Activated naive CD4-positive, alpha-beta T cell (primary cell): ENCODE data around the gene AMOTL1.

Experiments used
- DNase-seq, 4 experiments: peaks; one replicate each; lab custom pipeline; 2025; lab: John Stamatoyannopoulos, UW

AMOTL1 gene

DNA sequence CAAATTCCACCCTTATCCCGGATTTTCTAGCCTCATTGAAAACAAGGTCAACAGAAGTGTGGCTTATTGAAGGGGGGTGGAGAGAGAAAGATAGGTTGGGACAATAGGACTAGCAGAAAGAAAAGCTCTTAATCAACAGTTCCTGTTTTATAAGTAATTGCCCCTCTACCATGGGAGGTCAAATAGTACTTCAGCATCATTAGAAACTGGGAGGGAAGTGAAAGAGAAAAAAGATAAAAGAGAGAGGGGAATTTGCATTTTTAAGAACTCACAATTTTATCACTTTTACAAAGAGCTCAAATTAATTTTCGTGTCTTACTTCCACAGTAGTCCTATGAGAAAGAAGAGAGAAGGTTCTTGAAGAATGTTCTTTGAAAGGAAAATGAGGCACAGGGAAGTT is 89.2 kb downstream of the AMOTL1 start:
- DNase-seq, result no peak

DNA sequence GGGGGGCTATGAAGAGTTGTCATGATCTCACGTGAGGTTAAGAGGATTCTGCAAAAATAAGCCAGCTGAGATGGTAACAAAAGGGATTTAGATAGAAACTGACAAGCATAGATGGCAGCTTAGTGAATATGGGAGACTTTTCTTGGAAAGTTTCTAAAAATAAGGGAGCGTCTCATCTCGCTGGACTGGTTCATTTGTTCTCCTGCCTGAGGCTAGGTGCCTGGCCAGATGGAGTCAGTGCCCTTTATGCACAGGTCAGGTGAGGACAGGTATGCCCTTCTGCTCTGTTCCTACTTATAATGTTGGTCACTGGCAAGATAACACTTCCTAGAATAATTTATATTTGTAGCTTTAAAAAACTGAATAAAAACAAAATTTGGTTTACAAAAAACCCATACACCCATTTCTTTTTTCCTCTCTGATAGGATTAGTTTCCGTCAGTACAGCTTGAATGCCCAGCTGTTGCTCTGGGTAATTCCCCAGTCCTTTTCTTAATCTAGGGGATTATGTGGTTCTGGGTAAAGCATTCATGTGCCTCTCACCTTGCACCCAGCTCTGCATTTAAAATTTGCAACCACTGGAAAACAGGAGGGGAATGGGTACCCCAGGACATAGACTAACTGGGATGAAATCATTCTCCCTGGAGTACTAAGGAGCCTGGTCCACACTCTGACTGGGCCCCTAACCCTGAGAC is 90.0 kb downstream of the AMOTL1 start:
- no peak for DNase-seq

DNA sequence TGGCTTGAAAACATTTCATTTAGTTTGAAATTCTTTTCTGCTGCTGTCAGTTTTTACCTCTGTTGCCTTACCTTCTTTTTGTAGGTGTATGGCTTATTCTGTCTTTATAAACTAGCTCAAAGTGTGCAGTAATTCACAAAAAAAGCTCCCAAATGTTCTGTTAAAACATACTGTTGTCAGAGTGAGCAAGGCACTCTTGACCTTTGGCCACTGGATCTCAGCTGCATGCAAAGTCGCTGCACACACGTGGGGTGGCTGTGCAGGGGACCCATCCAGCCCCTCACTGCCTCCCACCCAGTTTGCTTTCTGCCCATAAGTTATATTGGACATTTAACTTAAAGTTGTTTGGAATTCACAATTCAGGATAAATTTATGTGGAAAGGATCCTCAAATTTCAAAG is 92.2 kb downstream of the AMOTL1 start:
- DNase-seq, result no peak

DNA sequence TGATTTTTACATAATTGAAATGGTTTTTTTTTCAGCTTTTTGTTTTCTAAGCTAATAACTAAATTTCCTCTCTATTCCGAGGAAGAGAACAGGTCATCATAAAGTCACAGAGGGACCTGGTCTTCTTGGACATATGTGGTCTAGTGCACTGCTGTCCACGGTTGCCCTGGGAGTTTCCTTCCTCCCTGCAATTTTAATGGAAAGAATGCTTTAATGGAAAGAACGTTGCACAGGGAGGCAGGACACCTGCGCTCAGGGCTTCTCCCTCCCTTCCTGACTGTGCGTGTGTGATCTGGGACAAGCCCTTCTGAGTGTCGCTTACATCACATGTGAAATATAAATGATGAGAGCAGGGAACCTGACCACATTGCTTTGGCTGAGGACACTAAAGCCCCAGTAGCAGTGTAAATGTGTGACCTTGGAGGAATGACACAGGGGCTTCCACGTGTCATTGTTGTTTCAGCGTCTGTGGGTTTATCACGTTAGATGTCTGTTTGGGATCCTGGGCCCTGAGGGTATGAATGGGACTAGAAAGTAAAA is 93.2 kb downstream of the AMOTL1 start:
- no peak for DNase-seq

DNA sequence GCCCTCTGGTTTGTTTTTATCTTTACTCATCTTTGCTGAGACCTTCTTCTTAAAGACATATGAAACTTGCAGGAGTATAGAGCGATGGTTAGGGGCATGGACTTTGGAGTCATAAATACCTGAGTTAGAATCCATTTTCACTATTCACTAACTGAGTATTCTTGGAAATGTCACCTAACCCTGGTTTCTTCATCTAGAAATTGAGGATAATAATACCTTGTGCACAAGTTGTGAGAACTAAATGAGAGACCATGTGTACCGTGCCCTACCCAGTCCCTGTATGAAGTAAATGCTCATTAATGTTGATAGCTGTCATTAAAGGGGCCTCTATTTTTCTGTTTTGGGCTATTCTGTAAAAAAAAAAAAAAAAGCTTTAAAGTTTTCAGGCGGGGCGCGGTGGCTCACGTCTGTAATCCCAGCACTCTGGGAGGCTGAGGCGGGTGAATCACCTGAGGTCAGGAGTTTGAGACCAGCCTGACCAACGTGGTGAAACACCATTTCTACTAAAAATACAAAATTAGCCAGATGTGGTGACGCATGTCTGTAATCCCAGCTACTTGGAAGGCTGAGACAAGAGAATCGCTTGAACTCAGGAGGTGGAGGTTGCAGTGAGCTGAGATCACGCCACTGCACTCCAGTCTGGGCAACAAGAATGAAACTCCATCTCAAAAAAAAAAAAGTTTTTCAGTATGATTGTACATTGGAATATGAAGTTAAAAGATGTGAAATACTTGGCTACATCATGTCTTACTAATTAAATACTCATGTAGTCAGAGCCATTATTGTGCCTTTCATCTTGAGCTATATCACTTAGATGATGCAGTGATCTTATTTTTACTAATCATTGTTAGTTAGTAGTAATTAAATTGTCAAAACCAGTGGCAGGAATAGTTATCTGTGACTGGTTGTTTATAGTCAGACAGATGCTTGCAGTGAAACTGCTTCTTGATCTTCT is 95.0 kb downstream of the AMOTL1 start:
- DNase-seq, result no peak

DNA sequence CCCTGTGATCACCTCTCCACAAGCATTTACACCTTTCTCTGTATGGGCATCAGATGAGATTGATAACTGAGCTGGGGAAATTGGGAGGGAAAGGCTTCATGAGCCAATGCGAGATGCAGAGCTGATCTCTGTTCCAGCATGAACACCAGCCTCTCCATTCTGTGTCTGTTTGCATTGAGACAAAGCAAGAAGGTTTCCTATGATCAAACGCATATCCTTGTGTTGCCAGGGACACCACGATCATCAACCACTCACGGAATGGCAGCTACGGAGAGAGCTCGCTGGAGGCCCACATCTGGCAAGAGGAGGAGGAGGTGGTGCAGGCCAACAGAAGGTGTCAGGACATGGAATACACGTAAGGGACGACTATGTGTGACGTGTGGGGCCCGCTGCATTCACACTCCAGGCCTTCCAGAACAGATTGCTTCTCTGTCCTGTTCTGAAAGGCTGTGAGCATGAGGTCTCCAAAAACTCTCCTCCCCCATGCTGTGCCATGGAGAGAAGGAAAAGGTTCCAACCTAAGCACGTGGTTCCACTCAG is 96.4 kb downstream of the AMOTL1 start:
- no peak for DNase-seq

DNA sequence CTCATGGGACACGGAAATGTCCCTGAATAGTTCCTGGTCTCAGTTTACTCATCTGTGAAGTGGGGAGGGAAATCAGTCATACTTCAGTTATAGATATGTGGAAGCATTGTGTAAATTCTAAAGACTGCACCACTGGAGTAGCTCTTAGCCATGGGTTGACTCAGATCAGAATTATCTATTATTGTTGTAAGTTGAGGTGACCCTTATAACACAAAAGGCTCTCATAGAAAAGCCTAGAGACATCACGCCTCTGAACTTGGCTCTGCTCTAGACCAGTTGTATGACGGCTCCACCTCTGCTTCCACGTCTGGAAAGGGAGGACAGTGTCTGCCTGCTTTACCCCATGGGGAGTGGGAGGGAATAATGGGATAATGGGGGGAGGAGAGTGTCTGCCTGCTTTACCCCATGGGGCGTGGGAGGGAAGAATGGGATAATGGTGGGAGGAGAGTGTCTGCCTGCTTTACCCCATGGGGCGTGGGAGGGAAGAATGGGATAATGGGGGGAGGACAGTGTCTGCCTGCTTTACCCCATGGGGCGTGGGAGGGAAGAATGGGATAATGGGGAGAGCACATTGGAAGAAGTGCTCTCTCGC is 98.2 kb downstream of the AMOTL1 start:
- no peak for DNase-seq

DNA sequence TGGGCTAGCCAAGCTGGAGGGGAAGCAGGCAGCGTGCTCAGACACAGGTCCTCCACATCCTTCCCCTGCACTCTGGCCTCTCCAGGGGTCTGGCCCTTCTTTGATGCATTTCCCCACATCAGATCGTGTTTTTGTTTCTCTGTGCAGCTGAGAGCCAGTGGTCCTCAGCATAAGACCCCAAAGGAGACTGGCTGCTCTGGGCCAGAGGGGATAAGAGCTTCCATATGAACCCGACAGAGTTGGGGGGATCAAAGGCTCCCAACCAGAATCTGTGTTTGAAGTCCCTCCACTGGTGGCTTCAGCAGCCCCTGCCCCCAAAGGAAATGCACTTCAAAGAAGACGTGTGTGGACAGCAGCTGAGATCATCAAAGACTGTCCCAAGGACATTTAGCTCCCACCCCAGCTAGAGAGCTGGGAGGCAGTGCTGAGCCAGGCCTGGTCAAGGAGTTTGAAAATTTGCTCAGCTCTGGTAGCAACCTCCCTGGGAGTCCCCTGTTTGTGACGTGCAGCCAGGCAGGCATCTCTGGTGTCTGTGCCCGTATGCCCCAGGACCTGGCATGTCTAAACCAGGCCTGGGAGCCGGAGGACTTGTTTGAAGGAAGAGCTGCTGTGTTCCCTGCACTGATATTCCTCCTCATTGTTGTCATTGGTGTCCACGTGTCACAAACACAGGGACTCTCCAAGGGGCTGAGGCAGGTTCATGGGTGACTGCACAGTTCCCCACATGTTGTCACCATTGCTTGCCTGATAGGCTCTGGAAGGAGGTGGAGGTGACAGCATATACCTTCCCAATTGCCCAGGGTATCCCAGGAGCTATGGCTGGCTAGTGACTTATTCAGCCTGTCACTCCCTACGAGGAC is 99.0 kb downstream of the AMOTL1 start:
- no peak for DNase-seq

DNA sequence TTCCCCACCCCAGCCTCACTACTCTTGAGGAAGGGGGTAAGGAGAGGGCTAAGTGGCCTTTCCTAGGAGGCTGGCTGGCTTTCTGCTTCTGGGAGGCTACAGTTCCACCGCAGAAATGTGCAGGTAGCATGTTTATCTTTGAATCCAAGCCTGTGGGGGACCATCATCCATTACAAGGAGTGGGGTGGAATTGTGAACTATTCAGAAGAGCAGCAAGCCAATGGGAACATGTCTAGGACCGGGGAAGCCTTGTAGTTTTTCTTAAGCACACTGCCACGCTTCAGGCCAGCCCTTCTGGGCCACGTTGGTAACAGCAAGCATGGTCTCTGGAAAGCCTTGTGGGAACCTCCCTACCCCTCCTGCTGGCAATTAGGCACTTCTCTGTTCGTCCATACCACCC is 100.3 kb downstream of the AMOTL1 start:
- no peak for DNase-seq

DNA sequence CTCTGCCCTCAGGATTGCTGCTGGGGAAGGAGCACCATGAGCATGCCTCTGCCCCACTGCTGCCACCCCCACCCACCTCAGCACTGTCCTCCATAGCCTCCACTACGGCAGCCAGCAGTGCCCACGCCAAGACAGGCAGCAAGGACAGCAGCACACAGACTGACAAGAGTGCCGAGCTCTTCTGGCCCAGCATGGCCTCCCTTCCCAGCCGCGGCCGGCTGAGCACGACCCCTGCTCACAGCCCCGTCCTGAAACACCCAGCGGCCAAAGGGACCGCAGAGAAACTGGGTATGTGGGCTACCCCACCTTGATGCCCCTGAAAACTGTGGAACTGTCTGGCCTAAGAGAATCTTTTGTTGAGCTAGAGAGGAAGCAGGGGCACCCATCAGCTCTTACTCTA is 101.0 kb downstream of the AMOTL1 start:
- no peak for DNase-seq

DNA sequence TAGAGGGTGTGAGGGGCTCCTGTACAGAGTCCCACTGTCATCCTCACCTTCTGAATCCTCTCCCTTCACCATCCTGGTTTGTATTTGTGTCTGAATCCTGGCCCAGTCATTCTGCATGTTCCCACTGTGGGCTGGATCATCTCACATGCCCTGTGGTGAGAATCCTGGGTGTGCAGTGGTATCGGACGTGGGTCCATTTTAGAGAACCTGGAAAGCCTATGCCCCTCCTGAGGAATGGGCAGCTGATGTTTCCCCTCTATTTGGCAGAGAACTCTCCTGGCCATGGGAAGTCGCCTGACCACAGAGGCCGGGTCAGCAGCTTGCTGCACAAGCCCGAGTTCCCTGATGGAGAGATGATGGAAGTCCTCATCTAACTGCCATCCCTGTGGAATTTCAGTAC is 102.3 kb downstream of the AMOTL1 start:
- DNase-seq, result no peak

DNA sequence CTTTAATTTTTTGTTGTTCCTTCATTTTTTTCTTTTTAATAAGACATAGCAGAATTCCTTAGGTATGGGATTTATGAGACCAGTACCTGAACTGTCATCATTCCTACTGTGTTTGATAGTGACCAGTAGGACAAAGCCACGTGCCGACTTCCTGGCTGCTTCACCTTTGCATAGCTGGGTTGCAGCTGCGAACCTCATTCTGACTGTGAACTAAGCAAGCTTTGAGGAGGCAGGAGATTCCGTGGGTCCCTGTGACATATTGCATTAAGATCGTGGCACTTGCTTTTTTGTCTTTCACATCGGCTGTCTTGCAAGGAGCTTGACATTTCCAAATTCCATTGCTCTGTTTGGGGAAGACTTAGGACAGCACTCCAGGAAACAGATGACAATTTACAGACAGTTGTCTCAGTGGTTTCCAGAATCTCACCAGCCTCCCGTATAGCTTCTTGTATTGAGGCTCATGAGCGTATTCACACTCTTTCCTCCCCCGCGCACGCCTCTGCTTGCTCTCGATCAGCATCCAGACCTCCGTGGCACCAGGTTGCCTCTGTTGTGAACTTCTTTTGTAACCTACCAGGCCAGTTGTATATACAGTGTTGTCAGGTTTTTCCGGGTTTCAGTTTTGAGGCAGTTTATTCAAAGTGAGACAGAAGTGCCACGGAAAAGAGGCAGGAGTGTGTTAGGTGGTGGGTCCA is 103.5 kb downstream of the AMOTL1 start:
- no peak for DNase-seq

DNA sequence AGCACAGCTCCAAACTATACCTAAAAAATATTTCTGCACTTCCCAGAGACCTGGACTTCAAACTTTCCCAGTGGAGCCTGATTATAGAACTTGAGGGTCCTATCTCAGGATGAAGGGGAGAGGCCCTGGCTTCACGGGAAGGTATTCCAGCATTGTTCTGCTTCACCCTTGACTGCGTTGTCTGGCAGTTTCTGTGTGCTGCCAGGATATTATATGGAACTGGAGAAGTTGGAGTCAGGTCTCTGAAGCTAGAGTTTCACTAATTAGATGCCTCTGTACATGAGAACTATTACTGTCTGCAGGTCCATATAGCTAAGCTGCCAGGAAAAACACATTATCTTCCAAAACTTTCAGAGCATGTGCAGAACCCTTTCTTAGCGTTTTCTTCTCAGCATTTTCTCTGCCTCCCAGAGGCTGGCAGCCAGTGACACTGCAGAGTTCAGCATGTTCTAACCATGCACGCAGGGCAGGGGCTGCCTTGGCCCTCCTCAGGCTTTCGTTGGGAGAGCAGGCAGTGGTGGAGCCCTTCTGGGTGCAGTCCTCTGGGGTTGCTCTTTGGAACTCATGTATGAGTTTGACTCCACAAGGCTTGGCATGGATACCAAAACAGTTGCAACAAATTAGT is 105.9 kb downstream of the AMOTL1 start:
- no peak for DNase-seq

DNA sequence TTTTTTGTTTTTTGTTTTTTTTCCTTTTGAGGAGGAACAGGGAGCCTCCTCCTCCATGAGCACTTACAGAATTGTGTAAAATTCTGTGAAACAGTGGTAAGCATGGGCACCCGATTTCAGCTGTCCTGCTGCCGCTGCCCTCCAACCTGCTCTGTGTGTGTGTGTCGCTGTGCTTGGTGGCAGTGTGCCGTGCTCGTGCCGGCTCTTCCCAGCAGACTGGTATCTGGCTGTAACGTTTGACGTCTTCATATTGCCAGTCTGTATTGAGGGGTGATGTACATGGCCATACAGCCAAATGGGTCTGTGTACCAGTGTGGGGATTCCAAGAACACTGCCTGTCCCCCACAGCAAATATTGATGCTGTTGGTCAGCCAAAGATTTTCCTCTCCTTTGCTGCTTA is 108.1 kb downstream of the AMOTL1 start:
- no peak for DNase-seq

DNA sequence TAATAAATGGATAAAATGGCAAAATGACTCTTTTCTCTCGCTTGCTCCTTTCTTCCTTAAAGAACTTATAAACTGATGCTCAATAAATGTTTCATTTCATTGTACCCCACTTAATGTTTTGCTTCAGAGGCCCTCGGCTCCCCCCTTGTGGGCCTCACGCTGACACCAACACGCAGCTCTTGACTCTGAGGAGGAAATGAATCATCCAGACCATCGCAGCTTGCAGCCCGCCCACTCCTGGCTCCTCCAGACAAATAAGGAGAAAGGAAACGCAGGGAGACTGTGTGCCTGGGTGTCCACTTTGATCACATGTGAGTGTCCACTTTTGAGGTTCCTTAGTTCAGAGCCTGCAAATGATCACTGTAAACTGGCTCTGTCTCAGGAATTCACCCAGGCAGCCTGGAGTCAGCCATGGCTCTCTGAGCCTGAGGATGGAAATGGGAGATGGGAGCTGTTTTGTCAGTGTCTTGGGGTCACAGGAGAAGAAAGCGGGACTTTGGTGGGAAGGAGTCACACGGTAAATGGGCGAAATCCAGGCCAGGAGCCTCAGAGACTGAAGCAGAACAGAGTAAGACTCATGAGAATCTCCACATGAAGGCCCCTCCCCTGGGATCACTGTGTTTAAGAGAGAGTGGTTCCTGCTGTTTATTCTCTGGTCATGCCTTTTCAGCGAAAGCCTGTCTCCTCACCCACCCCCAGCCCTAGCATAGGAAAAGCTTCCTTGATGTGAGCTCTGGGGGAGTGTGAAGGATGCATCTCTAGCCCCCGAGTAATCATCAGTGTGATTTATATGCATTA is 108.7 kb downstream of the AMOTL1 start:
- DNase-seq, result peak in 2 of 4 experiments; percentile 6 to 12

DNA sequence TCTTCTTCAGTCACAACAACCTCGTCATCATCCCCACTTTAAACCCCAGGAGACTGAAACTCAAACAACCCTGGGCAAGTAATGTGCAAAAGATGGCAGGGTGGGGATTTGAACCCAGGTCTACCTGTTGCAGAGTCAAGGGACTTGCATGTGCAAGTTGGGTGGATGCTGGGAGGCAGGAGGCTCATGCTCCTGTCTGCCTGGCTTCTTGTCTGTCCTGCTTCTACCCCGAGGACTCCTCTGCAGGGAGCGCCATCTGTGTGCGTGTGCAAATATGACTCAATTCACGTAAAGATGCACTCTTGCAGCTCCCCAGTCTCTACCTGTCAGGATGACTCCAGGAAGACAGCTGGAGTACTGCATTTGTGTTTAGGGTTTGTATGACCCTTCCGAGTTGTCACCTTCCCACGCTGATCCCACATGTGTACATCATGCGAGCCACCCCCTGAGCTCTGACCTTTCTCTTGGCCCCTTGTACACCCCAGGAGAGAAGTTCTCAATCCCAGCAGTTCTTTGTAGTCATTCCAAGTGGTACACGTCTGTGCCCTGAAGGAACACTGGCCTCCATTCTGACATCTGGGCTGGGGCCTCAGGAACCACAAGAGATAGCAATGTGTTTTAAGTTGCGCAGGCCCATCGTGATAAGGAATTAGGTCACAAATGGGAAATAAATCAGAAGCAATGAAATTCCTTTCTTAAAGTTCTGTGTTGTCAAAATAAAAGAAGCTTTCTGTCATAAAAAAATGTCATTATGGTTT is 109.5 kb downstream of the AMOTL1 start:
- DNase-seq, result no peak

DNA sequence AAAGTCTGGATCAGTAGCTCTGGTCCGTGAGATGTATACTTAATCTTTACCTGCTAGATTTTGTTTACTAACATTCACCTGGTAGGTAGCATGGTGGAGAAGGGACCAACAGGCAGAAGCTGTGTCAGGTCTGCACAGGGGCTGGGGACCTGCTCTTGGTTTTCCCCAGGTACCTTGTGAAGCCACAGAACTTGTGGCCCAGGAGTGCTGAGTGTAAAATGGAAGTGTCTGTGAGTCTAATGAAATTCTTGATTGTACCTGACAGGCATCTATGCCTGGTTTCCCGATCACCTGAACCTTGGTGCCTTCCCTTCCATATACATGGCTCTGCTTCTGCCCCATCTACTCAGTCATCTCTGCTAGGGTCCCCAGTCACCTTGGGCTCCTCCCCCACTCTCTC is 110.8 kb downstream of the AMOTL1 start:
- no peak for DNase-seq

DNA sequence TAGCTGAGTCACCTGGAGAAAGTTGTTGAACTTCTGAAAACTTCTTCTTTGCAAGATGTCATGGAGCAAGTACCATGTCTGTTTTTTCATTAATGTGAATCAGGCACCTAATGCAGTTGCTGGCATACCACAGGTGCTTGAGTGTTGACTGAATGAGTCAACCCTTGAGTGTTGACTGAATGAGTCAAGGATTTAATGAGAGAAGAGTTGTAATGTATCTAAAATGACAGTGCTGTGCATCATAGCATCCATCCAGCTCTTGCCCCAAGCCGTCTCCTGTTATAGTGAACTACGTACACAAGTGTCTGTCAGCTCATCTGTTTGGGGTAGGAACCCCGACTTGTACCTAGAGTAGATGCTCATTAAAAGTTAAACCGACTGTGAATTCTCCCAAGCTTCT is 112.1 kb downstream of the AMOTL1 start:
- no peak for DNase-seq

DNA sequence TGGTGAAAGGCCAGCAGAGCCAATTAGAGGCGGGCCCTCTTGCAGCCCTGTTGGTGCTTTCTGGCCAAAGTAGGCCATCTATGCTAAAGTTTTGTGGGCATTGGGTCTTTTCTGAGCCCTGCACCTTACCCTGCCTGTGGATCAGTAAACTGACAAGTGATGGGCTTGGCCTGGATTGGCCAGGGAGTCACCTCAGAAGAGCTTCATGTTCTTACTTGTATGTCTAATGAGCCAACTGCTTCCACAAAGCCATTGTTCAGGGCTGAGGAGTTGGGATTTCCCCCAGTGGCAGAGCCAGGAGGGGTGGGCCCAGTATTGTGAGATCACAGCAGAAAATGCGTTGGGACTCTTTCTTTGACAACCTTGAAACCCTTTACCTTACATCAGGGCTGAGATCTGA is 114.8 kb downstream of the AMOTL1 start:
- DNase-seq, result no peak
